A673 (cell line): ENCODE measurements around the gene STIL. TPM values are rescaled to one million over a fixed set of nuclear protein-coding genes. Genes with fewer than 3 reads are reported as not detected.

ENCODE experiments used
- BruUV-seq: library from RNA; stranded (reverse); fragments of 400-500 nt; replicated peaks from 2 replicates; lab custom pipeline; 2021; lab: Mats Ljungman, UMichigan
- CTCF ChIA-PET: fragments of 300-600 bp; sonication (Branson Sonifier 250); formaldehyde crosslinking; loops from one replicate; lab custom pipeline; 2022; ENCODE audit warnings: antibody characterized with exemption; lab: Charles Lee
- POLR2A ChIA-PET: fragments of 300-600 bp; sonication (Branson Sonifier 250); formaldehyde crosslinking; loops from one replicate; lab custom pipeline; 2022; ENCODE audit warnings: antibody characterized with exemption; ENCODE audit not compliant: low non-redundant PET; lab: Charles Lee
- DNase-seq: peaks from one replicate; pipeline ENCODE4 v3.0.0-alpha.2; 2015; ENCODE audit warnings: low spot score
- H3K27ac ChIP-seq: fragments of 200-600 bp; sonication (generic); 2 replicates; pipeline ENCODE4 v1.5.1; 2016; ENCODE audit warnings: mixed run types, low read depth, mild to moderate bottlenecking, mixed read lengths, antibody characterized with exemption, low read length; ENCODE audit not compliant: poor library complexity, severe bottlenecking
- H3K27me3 ChIP-seq: fragments of 200-600 bp; sonication (generic); replicated peaks from 2 replicates; pipeline ENCODE4 v1.6.1; 2017; ENCODE audit warnings: mixed run types, low read depth, mild to moderate bottlenecking, mixed read lengths, antibody characterized with exemption, low read length; ENCODE audit not compliant: insufficient read depth, poor library complexity
- H3K36me3 ChIP-seq: fragments of 200-600 bp; sonication (generic); 2 replicates; pipeline ENCODE4 v1.6.1; 2016; ENCODE audit warnings: mixed run types, mild to moderate bottlenecking, mixed read lengths, antibody characterized with exemption, low read length; ENCODE audit not compliant: insufficient read depth, poor library complexity, severe bottlenecking
- H3K4me1 ChIP-seq: fragments of 200-600 bp; sonication (generic); 2 replicates; pipeline ENCODE4 v1.6.1; 2017; ENCODE audit warnings: mixed run types, mild to moderate bottlenecking, mixed read lengths, antibody characterized with exemption, low read length; ENCODE audit not compliant: insufficient read depth, poor library complexity, severe bottlenecking
- H3K4me3 ChIP-seq: fragments of 200-600 bp; sonication (generic); 2 replicates; pipeline ENCODE4 v1.5.1; 2016; ENCODE audit warnings: low read depth, mixed run types, mild to moderate bottlenecking, mixed read lengths, low read length; ENCODE audit not compliant: poor library complexity, severe bottlenecking
- H3K9me3 ChIP-seq: fragments of 200-600 bp; sonication (generic); 2 replicates; pipeline ENCODE4 v1.6.1; 2016; ENCODE audit warnings: mixed run types, low read depth, mild to moderate bottlenecking, mixed read lengths, antibody characterized with exemption, low read length; ENCODE audit not compliant: poor library complexity, severe bottlenecking
- CTCF ChIP-seq: fragments of 300-800, 200-600 bp; sonication (generic); conservative IDR thresholded peaks from 2 replicates; pipeline ENCODE4 v1.5.1; 2017; ENCODE audit warnings: low read depth, mild to moderate bottlenecking, antibody characterized with exemption, low read length, moderate library complexity, mixed read lengths
- EZH2 ChIP-seq: fragments of 200-600 bp; sonication (generic); IDR thresholded peaks from 2 replicates; pipeline ENCODE4 v1.6.1; 2017; ENCODE audit warnings: borderline replicate concordance, low read depth, mild to moderate bottlenecking, mixed read lengths, antibody characterized with exemption, low read length; ENCODE audit not compliant: poor library complexity, severe bottlenecking
- intact Hi-C: fragments of 100-400 bp; cut with micrococcal nuclease; formaldehyde crosslinking; loops from one replicate; pipeline ENCODE4 v1.10.0; 2022; ENCODE audit not compliant: unreplicated experiment
- total RNA-seq: library from RNA; stranded (reverse); gene quantifications from 2 replicates; pipeline ENCODE4 v1.2.3, GENCODE V29; 2021

STIL gene
- total RNA-seq, 1 experiment from 2014 or later = 43.4 TPM

GRCh38 chr1:47230692-47231300, 83.2 kb downstream of the STIL start:
- peaks cover 84% of the 10 kb centered on the region for H3K27me3 ChIP-seq
- intact Hi-C loops = no loop called here
- ChIA-PET POLR2A (no interaction called here), CTCF (no interaction called here)
- peaks cover 5% of the 10 kb centered on the region for H3K4me1 ChIP-seq
- no peaks in the 10 kb centered on the region for H3K9me3 ChIP-seq
- no peak overlapping the region for H3K27ac ChIP-seq
- TF ChIP-seq CTCF (no peak), EZH2 (peak; percentile 98)
- H3K4me3 ChIP-seq = no peak overlapping the region
- DNase-seq = no peak
- H3K36me3 ChIP-seq = no peaks in the 10 kb centered on the region
- BruUV-seq = no TSS peak

GRCh38 chr1:47229886-47230691, 83.9 kb downstream of the STIL start:
- H3K4me1 ChIP-seq = peaks cover 8% of the 10 kb centered on the region
- H3K9me3 ChIP-seq = no peaks in the 10 kb centered on the region
- no peak overlapping the region for H3K4me3 ChIP-seq
- CTCF ChIA-PET = interaction anchor here (0.6 kb wide), 1 partner anchor 51 kb away, joined by 5 read pairs; no protein-coding TSS in a partner anchor
- intact Hi-C loops = no loop called here
- BruUV-seq = no TSS peak
- no peaks in the 10 kb centered on the region for H3K36me3 ChIP-seq
- H3K27me3 ChIP-seq = peaks cover 91% of the 10 kb centered on the region
- no peak for DNase-seq
- POLR2A ChIA-PET = no interaction called here
- no peak overlapping the region for H3K27ac ChIP-seq
- TF ChIP-seq CTCF (no peak), EZH2 (no peak)

GRCh38 chr1:47229031-47229885, 84.7 kb downstream of the STIL start:
- BruUV-seq = no TSS peak
- POLR2A ChIA-PET = no interaction called here

More at GRCh38 chr1:47229031-47229885, 84.7 kb downstream of the STIL start:
- Histone ChIP-seq H3K27me3 (peaks cover 99% of the 10 kb centered on the region), H3K36me3 (no peaks in the 10 kb centered on the region), H3K4me1 (peaks cover 8% of the 10 kb centered on the region), H3K9me3 (no peaks in the 10 kb centered on the region), H3K27ac (no peak overlapping the region), H3K4me3 (no peak overlapping the region)
- intact Hi-C loops = no loop called here
- CTCF ChIA-PET = interaction anchor here (0.6 kb wide), 1 partner anchor 50 kb away, joined by 5 read pairs; no protein-coding TSS in a partner anchor
- no peak for DNase-seq
- TF ChIP-seq CTCF (no peak), EZH2 (no peak)
